Measurements from ENCODE around the gene ANTXRL.
"Not testable (repeated sequence)": the region's sequence is repeated elsewhere in the genome, so short reads cannot be mapped to it uniquely, and the experiment has no call there.

ANTXRL gene

DNA sequence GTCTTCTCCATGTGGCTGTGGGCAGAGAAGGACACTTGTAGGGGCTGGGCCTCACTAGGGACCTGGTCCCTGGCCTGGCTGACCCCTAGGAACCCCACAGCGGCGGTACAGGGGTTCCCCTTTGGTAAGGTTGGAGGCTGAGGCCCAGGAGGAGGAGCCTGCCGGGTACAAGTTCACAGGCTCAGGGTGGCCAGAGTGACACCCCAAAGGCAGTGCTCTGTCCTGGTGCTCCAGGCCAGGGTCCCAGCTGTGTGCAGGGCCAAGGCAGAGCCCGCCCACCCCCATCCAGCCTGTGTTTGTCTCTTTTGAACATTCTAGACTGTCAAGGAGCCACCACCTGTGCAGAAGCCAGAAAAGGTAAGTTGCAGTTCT is 23.3 kb downstream of the ANTXRL start:
- DNase-seq: no peak

DNA sequence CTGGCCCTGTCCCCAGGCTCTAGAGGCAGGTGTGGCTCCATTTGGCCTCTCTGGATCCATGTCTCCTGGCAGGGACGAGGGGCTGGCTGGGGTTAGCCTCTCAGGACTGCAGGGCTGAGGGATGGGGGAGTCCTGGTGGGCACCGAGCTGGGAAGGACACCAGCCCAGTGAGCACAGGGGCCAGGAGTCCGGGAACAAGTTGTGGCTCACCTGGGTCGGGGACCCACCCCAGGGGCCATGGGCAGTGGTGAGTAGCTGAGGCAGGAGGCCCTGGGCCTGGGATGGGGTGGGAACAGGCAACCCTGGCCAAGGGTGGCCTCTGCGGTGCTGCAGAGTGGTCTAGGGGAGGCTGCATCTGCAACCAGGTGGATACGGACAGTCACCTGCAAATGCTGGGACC is 24.1 kb downstream of the ANTXRL start:
- DNase-seq: no peak

GRCh38 chr10:46311501-46311951 is 24.7 kb downstream of the ANTXRL start:
- DNase-seq: no peak

GRCh38 chr10:46311961-46312431 is 25.2 kb downstream of the ANTXRL start:
- DNase-seq: not testable (repeated sequence)

GRCh38 chr10:46312953-46313352 is 26.2 kb downstream of the ANTXRL start:
- DNase-seq: no peak

GRCh38 chr10:46314071-46314470 is 27.3 kb downstream of the ANTXRL start:
- DNase-seq: no peak

DNA sequence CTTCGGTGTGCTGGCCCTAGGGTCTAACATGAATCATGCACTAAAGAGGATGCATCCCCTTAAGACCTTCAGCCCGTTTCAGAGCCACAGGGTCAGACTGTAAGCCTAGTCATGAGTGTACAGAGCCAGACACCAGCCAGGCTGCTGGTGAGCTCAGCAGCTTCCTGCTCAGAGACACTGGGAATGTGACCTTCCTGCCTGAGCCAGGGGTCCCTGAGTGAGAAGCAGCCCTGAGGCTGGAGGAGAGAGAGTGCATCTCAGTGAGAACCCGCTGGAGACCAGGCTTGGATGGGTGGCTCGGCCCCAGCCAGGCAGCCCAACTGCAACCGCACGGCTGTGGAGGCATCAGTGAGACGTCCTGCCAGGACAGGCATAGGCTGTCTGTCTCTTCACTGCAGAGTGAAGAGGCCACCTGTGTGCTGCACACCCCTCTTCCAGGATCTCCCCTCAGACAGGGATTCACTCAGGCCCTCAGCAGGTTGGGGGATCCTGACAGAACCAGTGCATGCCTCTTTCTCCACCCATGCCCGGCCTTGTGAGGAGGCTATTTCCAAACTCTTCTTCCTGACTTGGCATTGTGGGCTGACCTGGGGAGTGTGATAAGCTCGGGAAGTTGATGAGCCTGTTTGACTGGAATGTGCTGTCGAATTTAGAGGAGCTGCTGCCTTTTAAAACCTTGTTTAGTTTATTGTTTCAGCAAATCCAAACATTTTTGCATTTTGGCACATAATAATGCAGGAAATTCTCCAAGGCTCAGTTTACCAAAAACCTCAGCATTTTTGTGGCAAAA is 28.5 kb downstream of the ANTXRL start:
- DNase-seq: not testable (repeated sequence)

- no peak for DNase-seq
Measured at GRCh38 chr10:46317370-46317769, 30.6 kb downstream of the ANTXRL start.

DNA sequence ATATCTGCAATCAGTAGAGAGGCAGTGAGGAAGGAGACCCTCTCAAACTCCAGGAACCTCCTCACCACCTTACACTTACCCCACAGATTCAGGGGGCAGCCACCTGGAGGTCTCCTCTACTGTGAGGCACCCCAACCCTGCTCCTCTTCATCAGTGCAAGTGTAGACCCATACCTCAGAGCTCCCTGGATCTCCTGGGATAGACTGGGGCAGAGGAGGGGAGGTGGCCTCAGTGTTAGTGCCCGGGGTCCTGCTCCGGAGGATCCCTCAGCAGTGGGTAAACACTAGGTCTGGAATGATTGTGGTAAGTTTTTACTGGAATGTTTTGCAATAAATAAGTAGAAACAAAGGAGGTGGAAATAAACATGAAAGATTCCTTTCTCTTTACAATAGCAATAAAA is 31.1 kb downstream of the ANTXRL start:
- no peak for DNase-seq

- DNase-seq: no peak
Measured at GRCh38 chr10:46318799-46319198, 32.0 kb downstream of the ANTXRL start.

GRCh38 chr10:46319389-46319788 is 32.6 kb downstream of the ANTXRL start:
- no peak for DNase-seq

- no peak for DNase-seq
Measured at GRCh38 chr10:46321770-46322169, 35.0 kb downstream of the ANTXRL start.

DNA sequence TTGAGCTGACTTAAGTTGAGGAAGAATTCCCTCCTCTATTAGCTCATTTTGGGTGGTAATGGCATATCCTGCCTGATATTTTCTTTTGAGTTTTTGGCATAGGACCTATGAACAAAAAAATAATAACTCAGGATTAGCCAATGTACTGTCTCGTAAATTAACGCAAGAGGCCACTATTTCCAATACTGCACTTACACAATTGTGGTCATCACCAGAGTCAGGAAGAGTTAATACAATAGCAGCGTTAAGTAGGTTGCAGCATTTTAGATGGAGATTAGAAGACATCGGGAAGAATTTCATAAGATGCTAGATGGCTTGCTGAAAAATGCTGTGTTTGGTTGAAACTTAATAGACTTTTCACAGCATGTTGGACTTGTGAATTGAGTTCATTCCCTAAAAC is 36.4 kb downstream of the ANTXRL start:
- DNase-seq: no peak

GRCh38 chr10:46325021-46325420 is 38.2 kb downstream of the ANTXRL start:
- DNase-seq: no peak

- DNase-seq: no peak
Measured at GRCh38 chr10:46326066-46326465, 39.3 kb downstream of the ANTXRL start.

DNA sequence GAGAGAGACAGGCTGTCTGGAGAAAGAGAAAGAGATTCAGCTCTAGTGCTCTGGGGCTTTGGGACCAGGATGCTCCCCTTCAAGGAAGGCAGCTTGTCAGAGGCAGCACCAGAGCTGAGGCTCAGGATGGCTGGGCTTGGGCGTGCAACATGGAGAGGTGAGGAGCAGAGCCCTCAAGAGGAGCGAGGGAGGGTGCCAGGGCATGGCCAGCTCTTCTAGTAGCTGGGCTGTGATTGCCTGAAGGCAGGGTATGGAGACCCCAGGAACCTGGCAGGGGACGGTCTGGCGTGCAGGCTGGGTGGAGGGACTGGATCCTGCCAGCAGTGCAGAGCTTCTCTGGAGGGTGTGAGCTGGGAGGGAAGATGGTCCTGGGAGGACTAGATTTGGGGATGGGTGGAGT is 40.2 kb downstream of the ANTXRL start:
- no peak for DNase-seq

- DNase-seq: no peak
Measured at GRCh38 chr10:46327685-46328084, 40.9 kb downstream of the ANTXRL start.

- no peak for DNase-seq
Measured at GRCh38 chr10:46328853-46329689, 42.3 kb downstream of the ANTXRL start.

DNA sequence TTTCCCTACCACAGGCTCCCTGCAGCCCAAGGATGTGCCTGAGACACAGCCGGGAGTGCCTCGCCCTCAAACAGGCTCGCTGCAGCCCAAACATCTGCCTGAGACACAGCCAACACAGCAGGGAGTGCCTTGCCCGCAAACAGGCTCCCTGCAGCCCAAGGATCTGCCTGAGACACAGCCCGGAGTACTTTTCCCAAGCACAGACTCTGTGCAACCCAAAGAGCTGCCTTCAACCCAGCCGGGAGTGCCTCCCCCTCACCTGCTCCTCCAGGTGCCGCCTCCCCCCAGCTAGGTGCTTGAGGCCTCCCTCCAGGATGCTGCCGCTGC is 42.9 kb downstream of the ANTXRL start:
- no peak for DNase-seq

DNA sequence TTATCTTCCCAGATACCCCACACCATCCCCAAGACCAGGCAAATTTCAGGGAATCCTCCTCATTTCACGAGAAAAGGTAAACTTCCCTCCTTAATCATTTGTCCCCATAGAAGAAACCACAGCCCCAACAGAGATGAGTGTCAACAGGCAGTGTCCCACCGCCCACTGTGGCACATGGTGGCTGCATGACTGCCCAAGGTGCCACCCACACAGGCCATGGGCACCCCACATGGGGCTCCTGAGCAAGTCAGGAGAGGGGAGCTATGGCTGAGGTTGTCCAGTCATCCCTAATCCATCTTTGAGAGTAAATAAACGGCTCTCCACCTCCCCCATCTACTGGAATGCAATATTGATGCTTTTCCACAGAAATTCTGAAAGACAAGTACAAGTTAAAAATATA is 44.1 kb downstream of the ANTXRL start:
- no peak for DNase-seq

- DNase-seq: not testable (repeated sequence)
Measured at GRCh38 chr10:46365484-46365883, 78.7 kb downstream of the ANTXRL start.

- DNase-seq: not testable (repeated sequence)
Measured at GRCh38 chr10:46367209-46367608, 80.4 kb downstream of the ANTXRL start.

DNA sequence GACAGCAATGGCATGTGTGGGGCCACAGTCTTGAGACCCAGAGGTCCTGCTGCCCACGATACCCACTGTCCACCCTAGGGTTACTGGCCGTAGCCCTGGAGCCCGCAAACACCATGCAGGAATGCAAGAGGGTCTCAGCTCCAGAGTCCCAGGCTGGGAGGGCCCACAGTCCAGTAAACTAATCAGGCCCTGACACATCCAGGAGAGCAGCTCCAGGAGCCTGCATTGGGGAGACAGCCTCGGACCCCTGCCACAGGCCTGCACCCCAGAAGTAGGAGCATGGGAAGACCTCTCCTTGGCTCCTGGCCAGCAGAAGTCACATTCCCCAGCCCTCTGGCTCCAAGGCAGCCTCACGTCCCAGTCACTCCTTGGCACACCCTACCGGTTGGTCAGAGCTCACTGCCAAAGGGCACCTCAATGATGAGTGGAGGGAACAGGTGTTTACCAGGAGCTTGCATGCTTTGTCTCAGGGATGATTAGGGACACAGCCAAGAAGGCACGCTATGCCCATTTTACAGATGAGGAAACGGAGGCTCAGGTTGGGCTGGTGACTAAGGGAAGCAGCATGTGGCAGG is 81.0 kb downstream of the ANTXRL start:
- not testable (repeated sequence) for DNase-seq

DNA sequence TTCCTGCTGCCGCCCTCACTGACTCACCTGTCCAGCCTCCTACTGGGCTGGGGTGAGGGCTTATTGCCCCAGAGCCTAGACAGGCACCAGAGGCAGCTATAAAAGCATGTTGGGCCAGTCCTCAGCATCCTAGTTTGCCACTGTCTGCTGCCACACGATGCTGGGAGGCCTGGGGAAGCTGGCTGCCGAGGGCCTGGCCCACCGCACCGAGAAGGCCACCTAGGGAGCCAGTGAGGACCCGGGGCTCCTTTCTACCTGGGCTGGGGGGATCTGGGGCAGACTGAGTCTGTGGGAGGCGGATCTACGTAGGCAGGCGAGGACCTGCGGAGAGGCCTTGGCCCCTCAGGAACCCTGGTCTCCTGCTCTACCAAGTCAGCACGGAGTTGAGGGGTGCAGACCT is 82.2 kb downstream of the ANTXRL start:
- not testable (repeated sequence) for DNase-seq
